Renal pelvis (tissue), 12 donors: ENCODE measurements around the gene GCC1. TPM values are rescaled to one million over a fixed set of nuclear protein-coding genes. Genes with fewer than 3 reads are reported as not detected.

Source experiments
- DNase-seq: peaks from one replicate; pipeline ENCODE4 v3.0.0-alpha.2; 2013
- long read RNA-seq, 16 experiments: transcript quantifications; one replicate each; lab custom pipeline, GENCODE V29; 2026
- polyA plus RNA-seq, 3 donors: library from polyadenylated mRNA; unstranded; fragments of 120-200 nt; gene quantifications; one replicate each; pipeline ENCODE4 v1.2.1, GENCODE V29; 2013; ENCODE audit not compliant: insufficient read length in 3 of 3

GCC1 gene
- 10 to 100 TPM; 15.9 to 17.0 (median 15.9) TPM for polyA plus RNA-seq
- long read RNA-seq, donor 1, result 0 reads
- long read RNA-seq, donor 2, full-length matches to known transcripts, result 4 of 4 reads
- long read RNA-seq, donor 2, partial matches to known transcripts, result 0 of 4 reads
- long read RNA-seq, donor 2, other reads (novel, unspliced or antisense), result 0 of 4 reads
- long read RNA-seq, donor 3, full-length matches to known transcripts, result 3 of 331 reads
- long read RNA-seq, donor 3, partial matches to known transcripts, result 79 of 331 reads
- long read RNA-seq, donor 3, other reads (novel, unspliced or antisense), result 249 of 331 reads
- long read RNA-seq, donor 4, full-length matches to known transcripts, result 3 of 434 reads
- long read RNA-seq, donor 4, partial matches to known transcripts, result 171 of 434 reads
- long read RNA-seq, donor 4, other reads (novel, unspliced or antisense), result 260 of 434 reads
- long read RNA-seq, donor 5, result 0 reads
- long read RNA-seq, donor 6, full-length matches to known transcripts, result 4 of 4 reads
- long read RNA-seq, donor 6, partial matches to known transcripts, result 0 of 4 reads
- long read RNA-seq, donor 6, other reads (novel, unspliced or antisense), result 0 of 4 reads
- long read RNA-seq, donor 7, full-length matches to known transcripts, result 2 of 2 reads
- long read RNA-seq, donor 7, partial matches to known transcripts, result 0 of 2 reads
- long read RNA-seq, donor 7, other reads (novel, unspliced or antisense), result 0 of 2 reads
- long read RNA-seq, donor 8, full-length matches to known transcripts, result 4 of 4 reads
- long read RNA-seq, donor 8, partial matches to known transcripts, result 0 of 4 reads
- long read RNA-seq, donor 8, other reads (novel, unspliced or antisense), result 0 of 4 reads
- long read RNA-seq, donor 9, full-length matches to known transcripts, result 4 of 4 reads
- long read RNA-seq, donor 9, partial matches to known transcripts, result 0 of 4 reads
- long read RNA-seq, donor 9, other reads (novel, unspliced or antisense), result 0 of 4 reads
- long read RNA-seq, donor 10, full-length matches to known transcripts, result 3 of 532 reads
- long read RNA-seq, donor 10, partial matches to known transcripts, result 321 of 532 reads
- long read RNA-seq, donor 10, other reads (novel, unspliced or antisense), result 208 of 532 reads
- long read RNA-seq, donor 11, full-length matches to known transcripts, result 6 of 6 reads
- long read RNA-seq, donor 11, partial matches to known transcripts, result 0 of 6 reads
- long read RNA-seq, donor 11, other reads (novel, unspliced or antisense), result 0 of 6 reads
- long read RNA-seq, donor 12, full-length matches to known transcripts, result 5 of 5 reads
- long read RNA-seq, donor 12, partial matches to known transcripts, result 0 of 5 reads
- long read RNA-seq, donor 12, other reads (novel, unspliced or antisense), result 0 of 5 reads
- long read RNA-seq, donor 13, full-length matches to known transcripts, result 1 of 1 reads
- long read RNA-seq, donor 13, partial matches to known transcripts, result 0 of 1 reads
- long read RNA-seq, donor 13, other reads (novel, unspliced or antisense), result 0 of 1 reads
- long read RNA-seq, donor 14, full-length matches to known transcripts, result 5 of 5 reads
- long read RNA-seq, donor 14, partial matches to known transcripts, result 0 of 5 reads
- long read RNA-seq, donor 14, other reads (novel, unspliced or antisense), result 0 of 5 reads
- long read RNA-seq, donor 15, full-length matches to known transcripts, result 4 of 4 reads
- long read RNA-seq, donor 15, partial matches to known transcripts, result 0 of 4 reads
- long read RNA-seq, donor 15, other reads (novel, unspliced or antisense), result 0 of 4 reads
- long read RNA-seq, donor 16, full-length matches to known transcripts, result 2 of 2 reads
- long read RNA-seq, donor 16, partial matches to known transcripts, result 0 of 2 reads
- long read RNA-seq, donor 16, other reads (novel, unspliced or antisense), result 0 of 2 reads

- peak; percentile 90 for DNase-seq
These were observed at the start of gene GCC1 for GRCh38 chr7:127585044-127585953. Gene GCC1, minus strand, starts transcription at chr7:127585596. Its CDS starts 414 bp downstream, at chr7:127585182.

DNA sequence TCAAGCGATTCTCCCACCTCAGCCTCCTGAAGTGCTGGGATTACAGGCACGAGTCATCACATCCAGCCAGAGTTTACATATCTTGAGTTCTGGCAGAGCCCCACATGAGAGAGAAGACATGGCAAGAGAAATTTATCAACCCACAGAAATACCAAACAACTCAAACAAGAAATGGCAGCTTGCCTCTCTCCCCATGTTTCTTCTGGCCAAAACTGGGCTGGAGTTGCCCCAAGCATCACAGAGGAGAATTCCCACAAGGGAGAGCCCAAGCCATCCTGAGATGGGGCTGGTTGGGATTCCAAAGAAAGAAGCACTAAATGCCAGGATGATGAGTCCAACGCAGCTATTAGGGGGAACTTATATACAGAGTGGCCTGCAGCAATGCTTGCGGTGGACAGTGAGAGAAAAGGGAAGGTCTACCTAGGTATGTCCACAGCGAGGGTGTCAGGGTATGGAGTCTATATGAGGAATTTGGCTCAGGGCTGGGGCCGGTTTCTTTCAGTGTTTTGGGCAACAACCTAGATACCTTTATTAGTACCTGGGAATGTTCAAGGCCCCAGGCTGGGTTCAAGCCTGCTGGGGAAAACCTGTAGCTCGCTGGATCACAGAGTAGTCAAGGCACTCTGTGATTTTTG is 47.0 kb upstream of the GCC1 start:
- no peak for DNase-seq

- no peak for DNase-seq
These were observed 44.0 kb upstream of the GCC1 start for GRCh38 chr7:127629268-127629854.

- no peak for DNase-seq
These were observed 43.0 kb upstream of the GCC1 start for GRCh38 chr7:127628445-127628844.

- no peak for DNase-seq
These were observed 39.9 kb upstream of the GCC1 start for GRCh38 chr7:127625331-127625730.

DNA sequence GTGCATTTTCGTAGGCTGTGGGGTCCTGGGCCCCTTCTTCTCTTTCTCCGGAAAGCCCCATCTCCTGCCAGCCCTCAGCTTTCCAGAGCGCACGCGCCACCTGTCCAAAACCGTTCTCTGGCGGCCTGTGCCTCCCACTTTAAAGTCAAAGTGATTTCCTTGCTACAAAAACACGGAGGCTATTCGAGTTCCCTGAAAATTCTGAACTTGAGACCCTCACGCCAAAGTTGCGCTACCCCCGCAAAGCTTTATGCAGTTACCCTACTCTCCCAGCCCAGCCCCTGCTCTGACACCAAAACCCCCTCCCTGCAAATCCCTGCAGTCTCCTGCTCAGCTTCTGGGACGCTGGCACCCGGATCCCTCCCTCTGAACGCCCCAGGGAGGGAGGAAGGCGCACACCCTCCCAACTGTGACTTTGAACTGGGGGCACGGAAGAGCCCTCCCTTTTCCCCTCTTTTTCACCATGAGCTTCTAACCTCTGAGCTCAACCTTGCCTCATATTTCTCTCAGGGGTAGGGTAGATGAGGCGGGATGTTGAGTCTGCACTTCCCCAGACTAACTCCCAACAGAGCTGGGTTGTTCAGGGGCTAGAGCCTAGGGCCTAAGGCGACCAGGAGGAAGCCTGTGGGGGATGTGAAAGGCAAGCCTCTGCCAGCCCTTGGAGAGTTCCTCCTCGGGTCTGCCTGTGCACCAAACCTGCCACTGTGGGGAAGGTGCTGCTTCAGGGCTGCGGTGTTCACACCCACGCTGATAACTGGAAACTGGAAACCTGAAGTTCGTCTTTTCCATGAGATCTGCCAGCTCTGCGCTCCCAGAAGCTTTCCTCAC is 35.2 kb upstream of the GCC1 start:
- no peak for DNase-seq

- DNase-seq, result no peak
These were observed 34.4 kb upstream of the GCC1 start for GRCh38 chr7:127619681-127620405.

DNA sequence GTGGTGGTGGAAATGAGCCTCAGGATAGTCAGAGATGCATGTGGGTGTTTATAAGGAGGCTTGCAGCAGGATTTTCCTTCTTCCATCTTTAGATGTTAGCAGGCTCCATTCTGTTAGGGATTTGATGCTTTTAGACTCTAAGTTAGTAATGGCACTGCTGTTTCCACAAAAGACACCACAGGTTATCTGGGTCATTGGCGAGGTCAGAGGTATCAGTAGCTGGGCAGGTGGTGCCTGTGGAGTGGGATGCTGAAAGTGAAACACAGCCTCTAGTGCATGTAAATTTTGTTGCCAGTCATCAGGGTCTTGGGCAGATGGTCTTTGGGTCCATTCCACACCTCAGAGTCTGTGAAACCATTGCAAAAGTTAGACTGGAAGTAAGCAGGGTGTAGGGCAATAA is 33.4 kb upstream of the GCC1 start:
- no peak for DNase-seq

GRCh38 chr7:127618042-127618441 is 32.6 kb upstream of the GCC1 start, which contains the start of gene PAX4:
Gene PAX4, minus strand, starts transcription at chr7:127618142. Its CDS starts 2,214 bp downstream, at chr7:127615928.
- no peak for DNase-seq

- DNase-seq, result no peak
These were observed 31.3 kb upstream of the GCC1 start for GRCh38 chr7:127616724-127617123.

GRCh38 chr7:127612263-127612662 is 26.9 kb upstream of the GCC1 start:
- DNase-seq, result no peak

DNA sequence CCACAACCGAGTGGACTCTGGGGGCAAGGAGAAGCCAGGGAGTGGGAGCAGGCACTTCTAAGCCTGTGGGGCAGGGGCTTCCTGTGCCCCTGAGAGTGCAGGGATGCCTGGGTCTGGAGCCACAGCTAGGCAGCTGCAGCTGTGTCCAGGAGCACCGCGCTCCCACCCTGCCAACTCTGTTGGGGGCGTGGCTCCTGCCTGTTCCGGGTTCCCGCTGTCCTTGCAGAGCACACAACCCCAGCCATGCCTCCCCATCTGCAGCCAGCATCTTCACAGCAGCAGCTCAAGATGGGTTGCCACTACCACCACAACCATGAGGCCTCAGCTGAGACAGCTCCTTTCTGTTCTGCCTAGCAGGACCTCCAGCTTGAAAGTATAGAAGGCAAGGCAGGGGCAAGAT is 23.9 kb upstream of the GCC1 start:
- no peak for DNase-seq

DNA sequence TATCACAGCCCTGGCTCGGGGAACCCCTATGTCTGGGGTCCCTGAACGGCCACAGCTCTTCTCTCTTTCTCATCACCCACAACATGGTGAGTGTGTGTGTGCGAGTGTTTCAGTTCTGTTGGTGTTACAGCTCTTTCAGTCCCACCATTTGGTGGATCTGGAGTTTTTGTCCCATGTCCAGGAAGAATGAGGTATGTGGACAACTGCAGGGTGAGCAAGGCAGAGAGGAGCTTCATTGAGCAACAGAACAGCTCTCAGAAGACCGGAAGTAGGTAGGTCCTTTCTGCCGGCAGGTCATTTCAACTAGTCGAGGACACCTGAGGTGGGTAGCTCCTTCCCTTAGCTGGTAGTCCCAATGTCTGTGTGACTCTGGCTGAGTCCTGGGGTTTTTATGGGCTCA is 23.1 kb upstream of the GCC1 start:
- DNase-seq, result no peak

DNA sequence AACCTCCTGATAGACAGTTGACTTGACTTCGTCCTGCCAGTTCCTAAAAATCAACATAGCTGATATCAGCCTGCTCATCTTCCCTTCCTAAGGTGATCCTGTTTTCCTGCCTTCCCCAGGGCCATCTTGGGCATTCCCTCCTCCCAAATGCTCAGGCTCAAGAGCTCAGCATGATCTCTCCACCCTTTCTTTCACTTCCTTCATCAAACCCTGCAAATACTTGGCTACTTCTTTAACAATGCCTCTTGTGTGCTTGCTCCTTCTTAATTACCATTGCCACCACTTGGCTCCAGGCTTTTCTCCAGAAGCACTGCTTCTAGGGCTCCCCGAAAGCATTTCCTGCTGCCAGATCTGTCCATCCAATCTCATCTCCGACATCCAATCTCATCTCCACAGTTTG is 15.5 kb upstream of the GCC1 start:
- DNase-seq, result no peak

DNA sequence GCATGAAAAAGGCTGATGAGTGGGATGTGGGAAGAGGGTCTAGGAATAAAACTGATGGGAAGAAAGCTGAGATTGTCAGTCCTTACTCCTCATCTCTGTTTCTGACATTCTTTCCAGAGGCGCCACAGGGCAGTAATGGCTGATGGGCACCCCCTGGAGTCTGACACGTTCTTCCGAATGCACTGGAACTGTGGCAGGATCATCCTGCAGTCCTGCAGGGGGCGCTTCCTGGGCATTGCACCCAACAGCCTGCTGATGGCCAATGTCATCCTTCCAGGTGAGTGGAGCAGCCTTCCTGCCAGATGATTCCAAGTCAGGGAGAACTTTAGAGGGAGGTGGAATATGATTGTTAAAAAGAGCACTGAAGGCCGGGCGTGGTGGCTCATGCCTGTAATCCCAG is 12.9 kb upstream of the GCC1 start:
- no peak for DNase-seq

GRCh38 chr7:127595737-127596136 is 10.3 kb upstream of the GCC1 start:
- DNase-seq, result no peak

DNA sequence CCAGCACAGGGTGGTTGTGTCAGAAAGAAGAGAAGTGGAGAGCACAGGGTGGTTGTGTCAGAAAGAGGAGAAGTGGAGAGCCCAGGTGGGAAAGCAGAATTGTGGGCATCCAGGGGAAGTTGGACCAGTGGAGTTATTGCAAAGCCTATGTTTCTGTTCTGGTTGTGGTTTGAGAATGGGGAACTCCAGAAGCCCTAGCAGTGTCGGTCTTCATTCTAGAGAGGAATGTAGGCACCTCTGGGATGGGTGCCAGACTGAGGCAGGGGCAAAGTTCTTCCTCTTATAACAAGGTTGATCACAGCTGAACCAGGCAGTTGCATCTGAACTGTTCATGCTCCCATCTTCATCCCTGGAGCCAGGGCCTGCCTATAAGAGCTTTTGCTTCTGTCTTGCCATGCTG is 9.1 kb upstream of the GCC1 start:
- DNase-seq, result no peak
